HG02678 (cell line): ENCODE measurements around the gene VEPH1.

Experiments used
- ATAC-seq: cut with Tn5 transposase; IDR thresholded peaks from one replicate; pipeline ENCODE4 v1.9.1; 2021; ENCODE audit warnings: mild to moderate bottlenecking, moderate library complexity; ENCODE audit not compliant: unreplicated experiment

VEPH1 gene

GRCh38 chr3:157276801-157277200, 226.4 kb downstream of the VEPH1 start:
- no peak for ATAC-seq

GRCh38 chr3:157275832-157276231, 227.4 kb downstream of the VEPH1 start:
- ATAC-seq, result no peak

GRCh38 chr3:157274644-157275137, 228.5 kb downstream of the VEPH1 start:
- ATAC-seq, result no peak

- no peak for ATAC-seq
Measured at GRCh38 chr3:157271283-157271882, 231.8 kb downstream of the VEPH1 start.

- no peak for ATAC-seq
Measured at GRCh38 chr3:157268026-157268425, 235.2 kb downstream of the VEPH1 start.

- ATAC-seq, result no peak
Measured at GRCh38 chr3:157265931-157266330, 237.3 kb downstream of the VEPH1 start.

GRCh38 chr3:157263027-157263426, 240.2 kb downstream of the VEPH1 start:
- ATAC-seq, result no peak

GRCh38 chr3:157261000-157261399, 242.2 kb downstream of the VEPH1 start:
- ATAC-seq, result no peak

GRCh38 chr3:157259825-157260224, 243.4 kb downstream of the VEPH1 start:
- no peak for ATAC-seq

GRCh38 chr3:157257101-157257500, 246.1 kb downstream of the VEPH1 start:
- no peak for ATAC-seq

GRCh38 chr3:157255797-157256196, 247.4 kb downstream of the VEPH1 start:
- ATAC-seq, result no peak

- no peak for ATAC-seq
Measured at GRCh38 chr3:157251685-157252084, 251.5 kb downstream of the VEPH1 start.

GRCh38 chr3:157249606-157250005, 253.6 kb downstream of the VEPH1 start:
- no peak for ATAC-seq

GRCh38 chr3:157248590-157249422, 254.4 kb downstream of the VEPH1 start:
- no peak for ATAC-seq

- ATAC-seq, result no peak
Measured at GRCh38 chr3:157247391-157247790, 255.8 kb downstream of the VEPH1 start.

GRCh38 chr3:157242836-157243235, 260.4 kb downstream of the VEPH1 start:
- no peak for ATAC-seq

GRCh38 chr3:157241599-157241998, 261.6 kb downstream of the VEPH1 start:
- ATAC-seq, result no peak

GRCh38 chr3:157240408-157240807, 262.8 kb downstream of the VEPH1 start:
- no peak for ATAC-seq

- peak; percentile 100 for ATAC-seq
Measured at GRCh38 chr3:157239082-157239704, 264.0 kb downstream of the VEPH1 start.

- no peak for ATAC-seq
Measured at GRCh38 chr3:157238457-157238856, 264.8 kb downstream of the VEPH1 start.

- no peak for ATAC-seq
Measured at GRCh38 chr3:157237886-157238285, 265.3 kb downstream of the VEPH1 start.

GRCh38 chr3:157235291-157235690, 267.9 kb downstream of the VEPH1 start:
- ATAC-seq, result no peak
